ENCODE results near the gene MUSTN1. TPM values are rescaled to one million over a fixed set of nuclear protein-coding genes. Genes with fewer than 3 reads are reported as not detected.

The MUSTN1 gene
- total RNA-seq, 1 donor from 2014 or later, result 30.2 TPM

GRCh38 chr3:52811452-52812011 lies 23.3 kb downstream of the MUSTN1 start:
- H3K4me1 ChIP-seq, result no peaks in the 10 kb centered on the region
- no peak for TF ChIP-seq POLR2A (IDR thresholded peaks at IDR 0.05)
- no peak for TF ChIP-seq POLR2AphosphoS5 (IDR thresholded peaks at IDR 0.05; ENCODE audit: insufficient read depth in 1 of 2, low read depth in 1 of 2)
- no peak for TF ChIP-seq CTCF (IDR thresholded peaks at IDR 0.05)
- no peak overlapping the region for H3K27ac ChIP-seq
- no peaks in the 10 kb centered on the region for H3K27me3 ChIP-seq
- DNase-seq (ENCODE audit: extremely low spot score in 2 of 2), result no peak
- intact Hi-C loops (cut with DNase I), result no loop called here
- no peaks in the 10 kb centered on the region for H3K36me3 ChIP-seq
- no peak overlapping the region for H3K4me3 ChIP-seq
- H3K9me3 ChIP-seq, result no peaks in the 10 kb centered on the region

GRCh38 chr3:52810923-52811322 lies 23.9 kb downstream of the MUSTN1 start:
- no peak for DNase-seq (ENCODE audit: extremely low spot score in 2 of 2)
- intact Hi-C loops (cut with DNase I), result no loop called here
- Histone ChIP-seq H3K27ac (no peak overlapping the region), H3K27me3 (no peaks in the 10 kb centered on the region), H3K36me3 (no peaks in the 10 kb centered on the region), H3K9me3 (no peaks in the 10 kb centered on the region), H3K4me3 (no peak overlapping the region), H3K4me1 (no peaks in the 10 kb centered on the region)
- no peak for TF ChIP-seq POLR2A (IDR thresholded peaks at IDR 0.05)
- TF ChIP-seq CTCF (IDR thresholded peaks at IDR 0.05), result no peak
- no peak for TF ChIP-seq POLR2AphosphoS5 (IDR thresholded peaks at IDR 0.05; ENCODE audit: insufficient read depth in 1 of 2, low read depth in 1 of 2)

GRCh38 chr3:52809662-52810377 lies 25.0 kb downstream of the MUSTN1 start:
- Histone ChIP-seq H3K27me3 (no peaks in the 10 kb centered on the region), H3K4me1 (no peaks in the 10 kb centered on the region), H3K36me3 (no peaks in the 10 kb centered on the region), H3K27ac (no peak overlapping the region), H3K4me3 (no peak overlapping the region), H3K9me3 (no peaks in the 10 kb centered on the region)
- intact Hi-C loops (cut with DNase I), result loop anchor here (5.0 kb wide), 1 partner anchor 717 kb away; no protein-coding TSS in a partner anchor
- TF ChIP-seq POLR2A (IDR thresholded peaks at IDR 0.05) (no peak), POLR2AphosphoS5 (IDR thresholded peaks at IDR 0.05; ENCODE audit: insufficient read depth in 1 of 2, low read depth in 1 of 2) (no peak), CTCF (IDR thresholded peaks at IDR 0.05) (no peak)
- DNase-seq (ENCODE audit: extremely low spot score in 2 of 2), result no peak

- intact Hi-C loops (cut with DNase I), result loop anchor here (5.0 kb wide), 1 partner anchor 718 kb away; no protein-coding TSS in a partner anchor
- Histone ChIP-seq H3K4me3 (no peak overlapping the region), H3K27me3 (no peaks in the 10 kb centered on the region), H3K36me3 (no peaks in the 10 kb centered on the region), H3K27ac (no peak overlapping the region), H3K4me1 (no peaks in the 10 kb centered on the region), H3K9me3 (no peaks in the 10 kb centered on the region)
- TF ChIP-seq POLR2A (IDR thresholded peaks at IDR 0.05) (no peak), CTCF (IDR thresholded peaks at IDR 0.05) (no peak), POLR2AphosphoS5 (IDR thresholded peaks at IDR 0.05; ENCODE audit: insufficient read depth in 1 of 2, low read depth in 1 of 2) (no peak)
- DNase-seq (ENCODE audit: extremely low spot score in 2 of 2), result no peak
Observed at GRCh38 chr3:52809149-52809548, 25.7 kb downstream of the MUSTN1 start.
